HepG2 (cell line): Measurements from ENCODE around the gene PCSK6. TPM values are rescaled to one million over a fixed set of nuclear protein-coding genes. Genes with fewer than 3 reads are reported as not detected.

Source experiments
- ARID2 ChIP-seq: sonication (generic); formaldehyde crosslinking; IDR thresholded peaks from 2 replicates; pipeline ENCODE4 v1.8.1; 2022; ENCODE audit warnings: mild to moderate bottlenecking, missing genetic modification reagents, borderline replicate concordance
- CBX1 ChIP-seq: IDR thresholded peaks from one replicate; pipeline ENCODE4 v1.6.1; 2016; ENCODE audit warnings: antibody characterized with exemption, low read depth
- DNMT3B ChIP-seq: conservative IDR thresholded peaks from 2 replicates; pipeline ENCODE4 v1.6.1; 2016; ENCODE audit warnings: missing biosample characterization, control low read depth
- HCFC1 ChIP-seq: fragments of 150-350 bp; IDR thresholded peaks from 2 replicates; pipeline ENCODE4 v1.6.1; 2014; ENCODE audit warnings: low read depth, low read length
- NFATC3 ChIP-seq: sonication (generic); formaldehyde crosslinking; IDR thresholded peaks from 2 replicates; pipeline ENCODE4 v1.5.1; 2020; ENCODE audit warnings: mild to moderate bottlenecking, missing genetic modification reagents
- RBFOX2 ChIP-seq: fragments of 200-400 bp; formaldehyde crosslinking; IDR thresholded peaks from 2 replicates; pipeline ENCODE4 v1.6.1; 2017; ENCODE audit warnings: low read depth, mild to moderate bottlenecking, low read length
- RFXAP ChIP-seq: sonication (generic); formaldehyde crosslinking; IDR thresholded peaks from 2 replicates; pipeline ENCODE4 v1.4.0; 2020; ENCODE audit warnings: missing genetic modification reagents, borderline replicate concordance
- SP5 ChIP-seq: IDR thresholded peaks from 2 replicates; pipeline ENCODE4 v1.6.1; 2016; ENCODE audit warnings: low read depth, borderline replicate concordance
- SRF ChIP-seq: IDR thresholded peaks from 2 replicates; pipeline ENCODE4 v1.6.1; 2011; ENCODE audit warnings: mild to moderate bottlenecking, low read depth, low read length, moderate library complexity
- TBX3 ChIP-seq: fragments of 450-650 bp; IDR thresholded peaks from 2 replicates; pipeline ENCODE4 v1.6.1; 2017; ENCODE audit warnings: antibody characterized with exemption, mild to moderate bottlenecking, inconsistent platforms, borderline replicate concordance
- THYN1 ChIP-seq: sonication (generic); formaldehyde crosslinking; IDR thresholded peaks from 2 replicates; pipeline ENCODE4 v1.8.1; 2023; ENCODE audit warnings: low read depth, mild to moderate bottlenecking, moderate library complexity, missing genetic modification reagents, borderline replicate concordance
- TSC22D2 ChIP-seq: sonication (generic); formaldehyde crosslinking; IDR thresholded peaks from 2 replicates; pipeline ENCODE4 v1.5.1; 2020; ENCODE audit warnings: missing genetic modification reagents, mild to moderate bottlenecking, borderline replicate concordance
- ZFP37 ChIP-seq: sonication (generic); formaldehyde crosslinking; IDR thresholded peaks from 2 replicates; pipeline ENCODE4 v1.4.0; 2020; ENCODE audit warnings: missing genetic modification reagents, borderline replicate concordance
- ZNF10 ChIP-seq: sonication (generic); formaldehyde crosslinking; IDR thresholded peaks from 2 replicates; pipeline ENCODE4 v1.4.0; 2020; ENCODE audit warnings: mild to moderate bottlenecking, low read depth, missing genetic modification reagents, borderline replicate concordance
- ZNF329 ChIP-seq: sonication (generic); formaldehyde crosslinking; IDR thresholded peaks from 2 replicates; pipeline ENCODE4 v1.9.0; 2021; ENCODE audit warnings: low read depth, mild to moderate bottlenecking, missing genetic modification reagents
- ZNF468 ChIP-seq: sonication (generic); formaldehyde crosslinking; IDR thresholded peaks from 2 replicates; pipeline ENCODE4 v1.8.0; 2022; ENCODE audit warnings: mild to moderate bottlenecking, moderate library complexity, missing genetic modification reagents
- ZNF644 ChIP-seq: IDR thresholded peaks from 2 replicates; pipeline ENCODE4 v1.6.1; 2016; ENCODE audit warnings: low read depth
- ZNF660 ChIP-seq: sonication (generic); formaldehyde crosslinking; IDR thresholded peaks from 2 replicates; pipeline ENCODE4 v1.5.1; 2020; ENCODE audit warnings: mild to moderate bottlenecking, low read depth, missing genetic modification reagents, borderline replicate concordance
- ZNF747 ChIP-seq: sonication (generic); formaldehyde crosslinking; IDR thresholded peaks from 2 replicates; pipeline ENCODE4 v1.8.1; 2023; ENCODE audit warnings: missing genetic modification reagents, mild to moderate bottlenecking, borderline replicate concordance
- ZNF776 ChIP-seq: sonication (generic); formaldehyde crosslinking; IDR thresholded peaks from 2 replicates; pipeline ENCODE4 v1.4.0; 2020; ENCODE audit warnings: mild to moderate bottlenecking, missing genetic modification reagents
- ZNF788 ChIP-seq: sonication (generic); formaldehyde crosslinking; IDR thresholded peaks from 2 replicates; pipeline ENCODE4 v1.5.0; 2020; ENCODE audit warnings: mild to moderate bottlenecking, missing genetic modification reagents, borderline replicate concordance
- ZNF841 ChIP-seq: sonication (generic); formaldehyde crosslinking; IDR thresholded peaks from 2 replicates; pipeline ENCODE4 v1.8.1; 2023; ENCODE audit warnings: missing genetic modification reagents, borderline replicate concordance
- ZSCAN9 ChIP-seq: IDR thresholded peaks from 2 replicates; pipeline ENCODE4 v1.6.1; 2016; ENCODE audit warnings: borderline replicate concordance
- polyA plus RNA-seq, 8 experiments: library from polyadenylated mRNA; depleted of rRNA in 3 of 8; stranded (reverse) in 7 of 8; unstranded in 1 of 8; fragments of >200 nt; fragmentation: Illumina TruSeq in 4 of 8; extraction: Trizol in 4 of 8; gene quantifications; 2 replicates each; pipeline versions ENCODE4 v1.2.1 to v1.2.3, GENCODE V29; 2011 to 2016; ENCODE audit warnings: low read depth in 4 of 8, missing spikeins in 1 of 8, mixed read lengths in 1 of 8; ENCODE audit not compliant: insufficient read depth in 1 of 8
- total RNA-seq, 5 experiments: library from RNA; depleted of rRNA; stranded (reverse); fragments of >200 nt; fragmentation: Illumina TruSeq; extraction: Trizol; gene quantifications; 2 replicates each; pipeline ENCODE4 v1.2.3, GENCODE V29; 2016; ENCODE audit warnings: low read depth in 1 of 5
- TF ChIP-seq, protein P1 (sequence below): sonication (generic); formaldehyde crosslinking; IDR thresholded peaks from 2 replicates; pipeline ENCODE4 v1.4.0; 2020; ENCODE audit warnings: missing genetic modification reagents
- TF ChIP-seq, protein P2 (sequence below): sonication (generic); formaldehyde crosslinking; IDR thresholded peaks from 2 replicates; pipeline ENCODE4 v1.4.0; 2020; ENCODE audit warnings: missing genetic modification reagents

Gene PCSK6
- total and polyA plus RNA-seq, 2 of the 13 experiments (the other 11 are each of a cell fraction or from before 2014, with no cell fraction given) = 56.5 to 155 TPM

DNA sequence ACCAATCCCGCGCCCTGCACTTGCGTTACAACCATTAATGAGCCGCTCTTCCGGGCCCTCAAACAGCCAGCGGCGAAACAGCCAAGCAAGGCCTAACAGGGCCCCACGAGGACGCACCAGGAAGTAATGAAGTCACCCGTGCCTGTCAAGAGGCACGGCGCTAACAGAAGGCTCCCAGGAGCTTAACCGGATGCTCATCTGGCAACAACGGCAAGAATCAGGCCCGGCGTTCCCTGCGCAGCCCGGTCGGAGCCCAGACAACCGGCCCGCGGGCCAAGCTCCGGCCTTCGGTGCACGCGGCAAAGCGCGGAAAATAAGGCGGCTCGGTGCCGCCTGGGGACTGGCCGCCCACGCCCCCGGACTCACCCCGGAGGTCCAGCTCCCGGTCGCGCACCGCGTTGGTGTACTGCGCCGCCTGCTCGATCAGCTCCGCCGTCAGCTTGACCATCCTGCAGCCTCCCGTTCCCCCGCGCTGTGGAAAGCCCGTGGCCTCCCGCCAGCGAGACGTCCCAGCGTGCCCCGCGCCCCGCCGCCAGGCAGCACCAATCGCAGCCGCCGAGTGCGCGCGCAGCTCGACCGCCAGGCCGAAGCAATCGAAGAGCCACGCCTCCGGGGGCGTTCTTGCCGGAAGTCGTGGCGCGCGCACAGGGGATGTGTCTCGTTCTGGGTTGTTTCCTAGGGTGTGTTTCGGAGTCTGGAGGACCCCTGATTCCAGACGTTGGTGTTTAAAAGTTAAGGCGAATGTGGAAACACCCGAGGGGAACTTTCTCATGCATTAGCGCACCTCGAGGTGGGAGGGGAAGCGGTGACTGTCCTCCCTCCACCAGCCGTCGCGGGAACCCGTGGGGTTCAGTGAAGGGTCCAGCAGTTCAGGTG, 194.5 kb downstream of the PCSK6 start, which contains the start of gene SNRPA1 (continued):
- TF ChIP-seq, protein P1, sequence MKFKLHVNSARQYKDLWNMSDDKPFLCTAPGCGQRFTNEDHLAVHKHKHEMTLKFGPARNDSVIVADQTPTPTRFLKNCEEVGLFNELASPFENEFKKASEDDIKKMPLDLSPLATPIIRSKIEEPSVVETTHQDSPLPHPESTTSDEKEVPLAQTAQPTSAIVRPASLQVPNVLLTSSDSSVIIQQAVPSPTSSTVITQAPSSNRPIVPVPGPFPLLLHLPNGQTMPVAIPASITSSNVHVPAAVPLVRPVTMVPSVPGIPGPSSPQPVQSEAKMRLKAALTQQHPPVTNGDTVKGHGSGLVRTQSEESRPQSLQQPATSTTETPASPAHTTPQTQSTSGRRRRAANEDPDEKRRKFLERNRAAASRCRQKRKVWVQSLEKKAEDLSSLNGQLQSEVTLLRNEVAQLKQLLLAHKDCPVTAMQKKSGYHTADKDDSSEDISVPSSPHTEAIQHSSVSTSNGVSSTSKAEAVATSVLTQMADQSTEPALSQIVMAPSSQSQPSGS (CRISPR knock-in tag) = peak; percentile 78; the same call in 1 of the 2 replicates
- TF ChIP-seq DNMT3B (peak; percentile 25; the same call in 1 of the 2 replicates), ZNF329 (CRISPR knock-in tag) (no peak), TSC22D2 (CRISPR knock-in tag) (no peak), ZFP37 (CRISPR knock-in tag) (no peak; the same call in 1 of the 2 replicates), RBFOX2 (peak; percentile 97), ZNF747 (peak; percentile 76; the same call in 1 of the 2 replicates), ZNF10 (CRISPR knock-in tag) (no peak), ZNF660 (CRISPR knock-in tag) (no peak), ZNF788 (peak; percentile 96; the same call in 1 of the 2 replicates), SRF (peak; percentile 94), CBX1 (no peak), ZNF776 (CRISPR knock-in tag) (peak; percentile 92), ZSCAN9 (CRISPR knock-in tag) (peak; percentile 53; the same call in 1 of the 2 replicates), NFATC3 (CRISPR knock-in tag) (no peak), ZNF468 (CRISPR knock-in tag) (no peak), ZNF644 (no peak), RFXAP (CRISPR knock-in tag) (peak; percentile 75; the same call in 1 of the 2 replicates), ZNF841 (CRISPR knock-in tag) (no peak), TBX3 (peak; percentile 18; the same call in 1 of the 2 replicates), HCFC1 (peak; percentile 73), THYN1 (CRISPR knock-in tag) (no peak), SP5 (CRISPR knock-in tag) (peak; percentile 98), ARID2 (CRISPR knock-in tag) (no peak)
- TF ChIP-seq, protein P2, sequence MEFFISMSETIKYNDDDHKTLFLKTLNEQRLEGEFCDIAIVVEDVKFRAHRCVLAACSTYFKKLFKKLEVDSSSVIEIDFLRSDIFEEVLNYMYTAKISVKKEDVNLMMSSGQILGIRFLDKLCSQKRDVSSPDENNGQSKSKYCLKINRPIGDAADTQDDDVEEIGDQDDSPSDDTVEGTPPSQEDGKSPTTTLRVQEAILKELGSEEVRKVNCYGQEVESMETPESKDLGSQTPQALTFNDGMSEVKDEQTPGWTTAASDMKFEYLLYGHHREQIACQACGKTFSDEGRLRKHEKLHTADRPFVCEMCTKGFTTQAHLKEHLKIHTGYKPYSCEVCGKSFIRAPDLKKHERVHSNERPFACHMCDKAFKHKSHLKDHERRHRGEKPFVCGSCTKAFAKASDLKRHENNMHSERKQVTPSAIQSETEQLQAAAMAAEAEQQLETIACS = peak; percentile 97
